Tibial nerve (tissue), 4 donors: ENCODE results near the gene PHETA2. TPM values are rescaled to one million over a fixed set of nuclear protein-coding genes. Genes with fewer than 3 reads are reported as not detected.
"Not testable (repeated sequence)": the region's sequence is repeated elsewhere in the genome, so short reads cannot be mapped to it uniquely, and the experiment has no call there.

ENCODE experiments used
- DNase-seq, 2 donors: peaks; one replicate each; pipeline ENCODE4 v3.0.0-alpha.2; 2019; ENCODE audit warnings: low spot score in 2 of 2
- H3K27ac ChIP-seq, 4 donors: fragments of 200-600 bp; sonication (generic) in 3 of 4; one replicate each; pipeline ENCODE4 v1.5.1; 2017 to 2019; ENCODE audit warnings: mild to moderate bottlenecking in 1 of 4
- H3K27me3 ChIP-seq, 2 donors: fragments of 200-600 bp; sonication (generic) in 1 of 2; one replicate each; pipeline versions ENCODE4 v1.5.1 to v1.6.0; 2017 to 2019
- H3K36me3 ChIP-seq, 3 donors: fragments of 200-600 bp; sonication (generic); one replicate each; pipeline ENCODE4 v1.5.1; 2018 to 2019
- H3K4me1 ChIP-seq, 4 donors: fragments of 200-600 bp; sonication (generic) in 3 of 4; one replicate each; pipeline ENCODE4 v1.5.1; 2017 to 2019
- H3K4me3 ChIP-seq, 4 donors: fragments of 200-600 bp; sonication (generic) in 3 of 4; one replicate each; pipeline ENCODE4 v1.5.1; 2017 to 2019; ENCODE audit warnings: mild to moderate bottlenecking in 1 of 4, moderate library complexity in 1 of 4
- H3K9me3 ChIP-seq, 4 donors: fragments of 200-600 bp; sonication (generic) in 3 of 4; one replicate each; pipeline ENCODE4 v1.5.1; 2017 to 2019
- CTCF ChIP-seq, 5 experiments: fragments of 200-600 bp in 3 of 5; fragments of 450-650 bp in 2 of 5; sonication (generic) in 3 of 5; IDR thresholded peaks; one replicate each; pipeline ENCODE4 v1.5.1; 2016 to 2019; ENCODE audit warnings: antibody characterized with exemption in 5 of 5, mild to moderate bottlenecking in 3 of 5, moderate library complexity in 2 of 5
- EP300 ChIP-seq, 2 donors: sonication (generic); formaldehyde crosslinking; IDR thresholded peaks; one replicate each; pipeline ENCODE4 v1.6.1; 2017; ENCODE audit warnings: antibody characterized with exemption in 2 of 2, mild to moderate bottlenecking in 1 of 2
- POLR2A ChIP-seq, 2 donors: fragments of 450-650 bp; IDR thresholded peaks; one replicate each; pipeline ENCODE4 v1.6.1; 2017; ENCODE audit warnings: antibody characterized with exemption in 2 of 2, mild to moderate bottlenecking in 2 of 2, moderate library complexity in 2 of 2
- WGBS, 2 donors: methylation state at CpG; one replicate each; pipeline ENCODE4 v1.1.5; 2018; 5-methylcytosine and 5-hydroxymethylcytosine counted together
- total RNA-seq, 4 donors: library from RNA; depleted of rRNA; stranded (reverse); fragments of >200 nt; gene quantifications; one replicate each; pipeline ENCODE4 v1.1.0, GENCODE V29; 2016

The PHETA2 gene
- total RNA-seq, 4 donors from 2014 or later: 13.5 to 21.8 (median 16.0) TPM

DNA sequence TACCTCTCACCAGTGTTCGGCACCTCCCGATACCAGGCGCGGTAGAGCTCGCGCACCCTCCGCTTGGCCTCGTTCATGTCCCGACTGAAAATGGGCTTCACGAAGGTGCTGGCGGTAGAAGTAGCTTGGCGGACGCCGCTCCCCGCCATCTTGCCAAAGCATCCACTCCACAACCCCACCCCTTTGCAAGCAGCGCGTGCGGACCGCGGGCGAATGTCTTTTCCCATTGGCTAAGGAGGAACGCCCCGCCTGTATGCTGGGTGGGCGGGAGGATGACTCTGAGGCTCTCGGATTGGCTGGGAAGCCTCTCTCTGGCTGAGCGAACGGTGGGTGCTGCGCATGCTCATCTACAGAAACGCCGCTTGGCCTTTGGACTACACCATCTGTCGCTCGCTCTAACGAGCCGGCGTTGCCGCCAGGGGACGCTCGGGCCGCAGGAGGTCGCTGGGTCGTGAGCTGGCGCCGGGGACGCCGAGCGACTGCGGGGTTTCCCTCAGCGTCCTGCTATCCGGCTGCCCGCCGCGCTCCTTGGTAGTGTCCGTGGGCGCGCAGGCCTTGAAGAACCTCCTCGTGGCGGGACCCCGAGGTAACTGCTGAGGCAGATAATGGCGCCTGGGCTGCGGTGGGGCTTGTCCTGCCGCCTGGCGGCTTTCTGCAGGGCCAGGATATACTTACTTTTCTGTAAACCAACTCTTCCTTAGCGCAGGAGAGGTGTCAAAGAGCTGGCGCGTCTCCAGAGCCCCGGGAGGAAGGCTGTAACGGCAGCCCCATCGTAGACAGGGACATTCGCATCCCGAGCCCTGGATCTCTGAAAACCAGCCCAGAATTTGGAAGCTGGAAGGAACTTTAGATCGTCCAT lies 16.8 kb downstream of the PHETA2 start, which contains the start of gene NDUFA6:
NDUFA6 (minus strand) TSS at position 177 of the 859 bp plus-strand sequence; CDS start at position 149, 28 bp downstream.
- Histone ChIP-seq H3K27ac (peak within 1 kb of the TSS; percentile 83 to 99 (median 94)), H3K9me3 (no peaks in the 10 kb centered on the region)
- WGBS, 2 donors: 0% methylated on average over 45 to 53 of the region's 71 CpGs

GRCh38 chr22:42091455-42091782 lies 17.4 kb downstream of the PHETA2 start:
- DNase-seq: no peak
- Histone ChIP-seq H3K27ac (peak overlapping the region; percentile 83 to 99 (median 93)), H3K36me3 (peaks cover 0 to 25% (median 4%) of the 10 kb centered on the region in 3 donors), H3K9me3 (no peaks in the 10 kb centered on the region), H3K4me3 (peak overlapping the region; percentile 69 to 96 (median 90)), H3K27me3 (no peaks in the 10 kb centered on the region), H3K4me1 (peaks cover 0 to 28% (median 10%) of the 10 kb centered on the region in 4 donors)
- TF ChIP-seq EP300 (IDR thresholded peaks at IDR 0.05) (no peak), CTCF (IDR thresholded peaks at IDR 0.05) (no peak), POLR2A (IDR thresholded peaks at IDR 0.05) (no peak)
- WGBS, 2 donors: 30 to 33% methylated on average over 7 of the region's 7 CpGs

More for the DNA sequence above, 16.8 kb downstream of the PHETA2 start, which contains the start of gene NDUFA6:
- Histone ChIP-seq H3K36me3 (peaks cover 0 to 25% (median 8%) of the 10 kb centered on the region in 3 donors), H3K4me1 (peaks cover 0 to 33% (median 10%) of the 10 kb centered on the region in 4 donors), H3K27me3 (no peaks in the 10 kb centered on the region), H3K4me3 (peak within 1 kb of the TSS; percentile 80 to 96 (median 90))
- peak; percentile 97 to 98 for DNase-seq
- TF ChIP-seq CTCF (IDR thresholded peaks at IDR 0.05): peak; percentile 95 to 99 (median 96)
- TF ChIP-seq POLR2A (IDR thresholded peaks at IDR 0.05): peak; percentile 68 to 93
- peak; percentile 75 to 97 for TF ChIP-seq EP300 (IDR thresholded peaks at IDR 0.05)

- no peak for TF ChIP-seq POLR2A (IDR thresholded peaks at IDR 0.05)
- no peak for DNase-seq
- Histone ChIP-seq H3K27me3 (no peaks in the 10 kb centered on the region), H3K9me3 (peaks cover 0 to 81% (median 10%) of the 10 kb centered on the region in 4 donors), H3K27ac (no peak overlapping the region), H3K4me1 (no peaks in the 10 kb centered on the region), H3K4me3 (no peak overlapping the region), H3K36me3 (peaks cover 0 to 86% (median 0%) of the 10 kb centered on the region in 3 donors)
- WGBS, 2 donors: 94 to 96% methylated on average over 3 of the region's 3 CpGs
These were observed 27.2 kb downstream of the PHETA2 start for GRCh38 chr22:42101199-42101598.

DNA sequence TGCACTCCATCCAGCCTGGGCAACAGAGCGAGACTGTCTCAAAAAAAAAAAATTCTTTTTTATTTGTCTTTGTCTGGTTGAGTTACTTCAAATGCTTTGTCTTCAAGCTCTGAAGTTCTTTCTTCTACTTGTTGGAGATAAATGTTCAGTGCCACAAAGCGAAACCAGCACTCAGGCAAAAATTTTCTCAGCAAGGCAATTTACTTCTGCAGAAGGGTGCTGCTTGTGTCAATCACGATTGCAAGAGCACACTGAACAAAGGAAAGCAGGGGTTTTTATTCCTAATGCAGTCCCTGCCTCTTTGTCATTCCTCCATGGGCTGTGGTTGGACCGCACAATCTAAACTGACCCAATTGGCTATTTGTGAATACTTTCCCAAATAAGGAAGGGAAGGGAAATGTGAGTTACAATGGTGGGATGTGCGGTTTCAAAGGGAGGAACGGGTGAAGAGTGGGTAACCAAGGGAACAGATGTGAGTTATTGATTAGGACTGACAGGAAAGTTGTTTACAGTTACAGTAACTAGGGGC lies 30.3 kb downstream of the PHETA2 start:
- DNase-seq, H3K27ac ChIP-seq, H3K4me1 ChIP-seq, H3K4me3 ChIP-seq, H3K27me3 ChIP-seq: not testable (repeated sequence)
- H3K36me3 ChIP-seq: peaks cover 0 to 57% (median 0%) of the 10 kb centered on the region in 3 donors
- 95 to 97% methylated on average over 6 of the region's 6 CpGs for WGBS, 2 donors
- peaks cover 0 to 54% (median 10%) of the 10 kb centered on the region in 4 donors for H3K9me3 ChIP-seq

DNA sequence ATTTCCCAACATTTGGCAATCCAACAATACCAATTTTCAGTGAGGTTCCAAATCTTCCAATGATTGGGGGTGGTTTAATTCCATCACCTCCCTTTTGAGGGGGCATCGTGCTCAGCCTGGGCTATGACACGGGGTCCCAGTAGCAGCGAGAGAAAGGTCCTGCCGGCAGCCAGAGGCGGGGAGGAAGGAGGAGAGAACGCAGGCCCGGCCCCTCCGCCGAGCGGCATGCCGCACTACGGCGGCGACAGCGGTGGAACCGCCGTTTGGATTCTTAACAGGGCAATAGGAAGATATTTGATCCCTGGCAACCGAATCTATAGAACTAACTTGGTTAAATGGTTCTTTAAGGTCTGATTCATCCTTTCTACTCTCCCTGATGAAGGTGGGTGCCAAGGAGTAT lies 34.8 kb downstream of the PHETA2 start:
- H3K4me1 ChIP-seq: no peaks in the 10 kb centered on the region
- TF ChIP-seq EP300 (IDR thresholded peaks at IDR 0.05) (no peak), POLR2A (IDR thresholded peaks at IDR 0.05) (no peak), CTCF (IDR thresholded peaks at IDR 0.05) (no peak)
- WGBS, 2 donors: 64 to 68% methylated on average over 18 of the region's 18 CpGs
- H3K27me3 ChIP-seq: no peaks in the 10 kb centered on the region
- peaks cover 0 to 20% (median 0%) of the 10 kb centered on the region in 3 donors for H3K36me3 ChIP-seq
- H3K9me3 ChIP-seq: peaks cover 0 to 14% (median 3%) of the 10 kb centered on the region in 4 donors
- H3K4me3 ChIP-seq: no peak overlapping the region
- no peak overlapping the region for H3K27ac ChIP-seq
- no peak for DNase-seq

GRCh38 chr22:42111798-42112197 lies 37.8 kb downstream of the PHETA2 start:
- TF ChIP-seq EP300 (IDR thresholded peaks at IDR 0.05): no peak
- TF ChIP-seq POLR2A (IDR thresholded peaks at IDR 0.05): no peak
- TF ChIP-seq CTCF (IDR thresholded peaks at IDR 0.05): no peak
- WGBS, 2 donors: 77 to 85% methylated on average over 4 of the region's 4 CpGs

DNA sequence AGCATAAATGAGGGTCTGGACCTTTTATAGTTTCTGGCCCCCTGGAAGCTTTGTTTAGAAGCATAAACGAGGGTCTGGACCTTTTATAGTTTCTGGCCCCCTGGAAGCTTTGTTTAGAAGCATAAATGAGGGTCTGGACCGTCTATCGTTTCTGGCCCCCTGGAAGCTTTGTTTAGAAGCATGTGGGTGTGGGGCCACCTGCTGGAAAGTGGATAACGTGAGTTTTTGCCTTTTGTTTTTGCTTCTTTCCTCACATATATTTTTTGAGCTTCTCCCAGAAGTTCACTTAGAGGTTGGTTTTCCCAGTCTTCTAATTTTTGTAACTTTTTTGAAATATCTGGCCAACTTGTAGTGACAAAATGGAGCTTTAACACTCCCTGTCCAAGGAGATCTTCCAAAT lies 38.7 kb downstream of the PHETA2 start:
- not testable (repeated sequence) for DNase-seq, H3K27me3 ChIP-seq, H3K4me1 ChIP-seq, H3K4me3 ChIP-seq, H3K27ac ChIP-seq, H3K36me3 ChIP-seq
- peaks cover 0 to 17% (median 2%) of the 10 kb centered on the region in 4 donors for H3K9me3 ChIP-seq
- WGBS, 2 donors: 8 to 17% methylated on average over 4 of the region's 4 CpGs

More at GRCh38 chr22:42111798-42112197, 37.8 kb downstream of the PHETA2 start:
- Histone ChIP-seq H3K27me3 (no peaks in the 10 kb centered on the region), H3K36me3 (peaks cover 0 to 8% (median 0%) of the 10 kb centered on the region in 3 donors), H3K9me3 (peaks cover 0 to 17% (median 2%) of the 10 kb centered on the region in 4 donors), H3K4me3 (no peak overlapping the region), H3K27ac (no peak overlapping the region), H3K4me1 (no peaks in the 10 kb centered on the region)
- no peak for DNase-seq
